ENCODE measurements around the gene EFNA1.

Gene EFNA1

GRCh38 chr1:155084722-155085503 is 42.8 kb upstream of the EFNA1 start (continued):
- 0 out of 2 replicates have a peak, but pooled peaks have one; percentile 18 for TF ChIP-seq YY1 (tag by site-specific recombination; IDR thresholded peaks at IDR 0.05)
- TF ChIP-seq ZNF114 (tag by site-specific recombination; IDR thresholded peaks at IDR 0.05): no peak
- TF ChIP-seq ZNF211 (tag by site-specific recombination; IDR thresholded peaks at IDR 0.05; ENCODE audit: low read depth): no peak
- no peak for TF ChIP-seq RBAK (tag by site-specific recombination; IDR thresholded peaks at IDR 0.05)
- no peak for TF ChIP-seq ZNF548 (tag by site-specific recombination; IDR thresholded peaks at IDR 0.05)
- no peak for TF ChIP-seq ZNF16 (tag by site-specific recombination; IDR thresholded peaks at IDR 0.05; ENCODE audit: low read depth)
- TF ChIP-seq ZNF561 (tag by site-specific recombination; IDR thresholded peaks at IDR 0.05; ENCODE audit: borderline replicate concordance): peak; percentile 52; the same call in 1 of the 2 replicates
- no peak for TF ChIP-seq ZNF707 (tag by site-specific recombination; IDR thresholded peaks at IDR 0.05)
- no peak for TF ChIP-seq ZNF521 (tag by site-specific recombination; IDR thresholded peaks at IDR 0.05)
- no peak for TF ChIP-seq ZNF777 (tag by site-specific recombination; IDR thresholded peaks at IDR 0.05; ENCODE audit: borderline replicate concordance)
- TF ChIP-seq ZNF221 (tag by site-specific recombination; IDR thresholded peaks at IDR 0.05; ENCODE audit: borderline replicate concordance): no peak
- TF ChIP-seq ZNF624 (tag by site-specific recombination; IDR thresholded peaks at IDR 0.05): no peak
- peak; percentile 68 for TF ChIP-seq ZBTB26 (tag by site-specific recombination; optimal IDR thresholded peaks at IDR 0.05)
- no peak for TF ChIP-seq ZNF112 (tag by site-specific recombination; IDR thresholded peaks at IDR 0.05)
- no peak for TF ChIP-seq ZNF768 (tag by site-specific recombination; IDR thresholded peaks at IDR 0.05)
- no peak for TF ChIP-seq BCL11B (tag by site-specific recombination; IDR thresholded peaks at IDR 0.05; ENCODE audit: low read depth)
- peak; percentile 94 for TF ChIP-seq ZNF324 (tag by site-specific recombination; IDR thresholded peaks at IDR 0.05)
- TF ChIP-seq ZNF146 (tag by site-specific recombination; IDR thresholded peaks at IDR 0.05): no peak
- no peak for TF ChIP-seq GLIS2 (tag by site-specific recombination; IDR thresholded peaks at IDR 0.05)
- peak; percentile 95 for TF ChIP-seq ZNF2 (tag by site-specific recombination; IDR thresholded peaks at IDR 0.05)
- TF ChIP-seq PRDM1 (tag by site-specific recombination; IDR thresholded peaks at IDR 0.05): no peak
- no peak for TF ChIP-seq ZNF792 (tag by site-specific recombination; IDR thresholded peaks at IDR 0.05)
- TF ChIP-seq EGR2 (tag by site-specific recombination; IDR thresholded peaks at IDR 0.05; ENCODE audit: low read depth): no peak; the same call in 1 of the 2 replicates
- no peak for TF ChIP-seq ZNF513 (tag by site-specific recombination; IDR thresholded peaks at IDR 0.05)
- TF ChIP-seq HOXC10 (CRISPR knock-in tag; IDR thresholded peaks at IDR 0.05): no peak
- peak; percentile 98 for TF ChIP-seq IKZF3 (tag by site-specific recombination; IDR thresholded peaks at IDR 0.05)
- no peak for TF ChIP-seq GFI1B (tag by site-specific recombination; IDR thresholded peaks at IDR 0.05)
- no peak; the same call in 1 of the 2 replicates for TF ChIP-seq WT1 (tag by site-specific recombination; IDR thresholded peaks at IDR 0.05)
- TF ChIP-seq ZFP37 (tag by site-specific recombination; IDR thresholded peaks at IDR 0.05): 0 out of 2 replicates have a peak, but pooled peaks have one; percentile 2
- TF ChIP-seq ZNF214 (tag by site-specific recombination; IDR thresholded peaks at IDR 0.05; ENCODE audit: borderline replicate concordance): no peak
- 0 out of 2 replicates have a peak, but pooled peaks have one; percentile 10 for TF ChIP-seq MYNN (tag by site-specific recombination; IDR thresholded peaks at IDR 0.05; ENCODE audit: borderline replicate concordance)
- peak; percentile 78 for TF ChIP-seq KLF10 (tag by site-specific recombination; IDR thresholded peaks at IDR 0.05)
- no peak for TF ChIP-seq ZNF174 (tag by site-specific recombination; IDR thresholded peaks at IDR 0.05)
- TF ChIP-seq ZBTB20 (tag by site-specific recombination; IDR thresholded peaks at IDR 0.05): peak; percentile 76
- TF ChIP-seq ZNF510 (tag by site-specific recombination; IDR thresholded peaks at IDR 0.05; ENCODE audit: insufficient replicate concordance): no peak
- TF ChIP-seq ZNF529 (tag by site-specific recombination; IDR thresholded peaks at IDR 0.05; ENCODE audit: insufficient replicate concordance): no peak
- TF ChIP-seq ZNF280C (tag by site-specific recombination; IDR thresholded peaks at IDR 0.05): no peak
- peak; percentile 29; the same call in 1 of the 2 replicates for TF ChIP-seq FEZF1 (tag by site-specific recombination; IDR thresholded peaks at IDR 0.05)
- TF ChIP-seq ZNF404 (tag by site-specific recombination; IDR thresholded peaks at IDR 0.05): no peak

All from HEK293 (cell line).